ENCODE data around the gene KRTAP5-3.

- peak; percentile 81 for TF ChIP-seq CTCF (tag by site-specific recombination; IDR thresholded peaks at IDR 0.05)
- no peak for TF ChIP-seq ZNF707 (tag by site-specific recombination; IDR thresholded peaks at IDR 0.05)
- TF ChIP-seq ZNF138 (tag by site-specific recombination; IDR thresholded peaks at IDR 0.05; ENCODE audit: borderline replicate concordance), result no peak
- no peak for TF ChIP-seq ZNF350 (tag by site-specific recombination; IDR thresholded peaks at IDR 0.05)
- no peak for TF ChIP-seq ZIC2 (tag by site-specific recombination; IDR thresholded peaks at IDR 0.05)
- no peak for TF ChIP-seq ZNF768 (tag by site-specific recombination; IDR thresholded peaks at IDR 0.05)
- TF ChIP-seq ZNF830 (tag by site-specific recombination; IDR thresholded peaks at IDR 0.05; ENCODE audit: low read depth), result no peak
Observed at GRCh38 chr11:1652771-1653540, 44.7 kb upstream of the KRTAP5-3 start.

Data from HEK293 (cell line).